Trophoblast cell (in vitro differentiated cells and primary cell): ENCODE data around the gene TXNDC8.
A peak's percentile ranks its signal among the peaks of the same experiment; 100 is the strongest.
"Not testable (repeated sequence)": the region's sequence is repeated elsewhere in the genome, so short reads cannot be mapped to it uniquely, and the experiment has no call there.

Source experiments
- DNase-seq, 2 donors: peaks; one replicate each; pipeline ENCODE4 v3.0.0-alpha.2; 2016
- H2AFZ ChIP-seq: 2 replicates; pipeline ENCODE4 v1.6.1; 2013; ENCODE audit warnings: low read length, moderate library complexity, mild to moderate bottlenecking; ENCODE audit not compliant: insufficient read depth, poor library complexity
- H2AK5ac ChIP-seq: 2 replicates; pipeline ENCODE4 v1.6.1; 2013; ENCODE audit warnings: mild to moderate bottlenecking, low read length
- H2BK120ac ChIP-seq: 2 replicates; pipeline ENCODE4 v1.6.1; 2013; ENCODE audit warnings: low read length, mild to moderate bottlenecking, moderate library complexity; ENCODE audit not compliant: insufficient read depth, poor library complexity
- H2BK12ac ChIP-seq: 2 replicates; pipeline ENCODE4 v1.6.1; 2013; ENCODE audit warnings: mild to moderate bottlenecking, low read length, moderate library complexity
- H2BK5ac ChIP-seq: 2 replicates; pipeline ENCODE4 v1.6.1; 2013; ENCODE audit warnings: low read length, low read depth, moderate library complexity, mild to moderate bottlenecking; ENCODE audit not compliant: poor library complexity
- H3K14ac ChIP-seq: 2 replicates; pipeline ENCODE4 v1.6.1; 2013; ENCODE audit warnings: mild to moderate bottlenecking, low read length
- H3K18ac ChIP-seq: 2 replicates; pipeline ENCODE4 v1.6.1; 2013; ENCODE audit warnings: mild to moderate bottlenecking, low read length
- H3K23ac ChIP-seq: 2 replicates; pipeline ENCODE4 v1.6.1; 2013; ENCODE audit warnings: low read length
- H3K27ac ChIP-seq: 2 replicates; pipeline ENCODE4 v1.5.1; 2013; ENCODE audit warnings: low read depth, mild to moderate bottlenecking, inconsistent platforms, low read length, moderate library complexity
- H3K27me3 ChIP-seq: 2 replicates; pipeline ENCODE4 v1.6.1; 2013; ENCODE audit warnings: inconsistent platforms, mild to moderate bottlenecking, low read length, moderate library complexity; ENCODE audit not compliant: insufficient read depth
- H3K36me3 ChIP-seq, 2 experiments: 1 replicate in 1 of 2; 2 replicates in 1 of 2; pipeline ENCODE4 v1.6.1; 2013; ENCODE audit warnings: low read length in 2 of 2, mild to moderate bottlenecking in 2 of 2, moderate library complexity in 1 of 2; ENCODE audit not compliant: insufficient read depth in 2 of 2, control insufficient read depth in 1 of 2
- H3K4ac ChIP-seq: 2 replicates; pipeline ENCODE4 v1.6.1; 2013; ENCODE audit warnings: low read depth, mild to moderate bottlenecking, low read length, moderate library complexity
- H3K4me1 ChIP-seq, 2 experiments: 1 replicate in 1 of 2; 2 replicates in 1 of 2; pipeline ENCODE4 v1.6.1; 2013; ENCODE audit warnings: low read length in 2 of 2, mild to moderate bottlenecking in 2 of 2, moderate library complexity in 1 of 2; ENCODE audit not compliant: insufficient read depth in 2 of 2, control insufficient read depth in 1 of 2
- H3K4me2 ChIP-seq: 2 replicates; pipeline ENCODE4 v1.6.1; 2013; ENCODE audit warnings: inconsistent platforms, mild to moderate bottlenecking, low read length, moderate library complexity
- H3K4me3 ChIP-seq: 2 replicates; pipeline ENCODE4 v1.5.1; 2013; ENCODE audit warnings: mild to moderate bottlenecking, low read depth, low read length, inconsistent platforms
- H3K79me1 ChIP-seq: one replicate; pipeline ENCODE4 v1.6.1; 2013; ENCODE audit warnings: low read length
- H3K79me2 ChIP-seq: 2 replicates; pipeline ENCODE4 v1.6.1; 2013; ENCODE audit warnings: low read length, mild to moderate bottlenecking; ENCODE audit not compliant: control insufficient read depth, insufficient read depth, poor library complexity
- H3K9ac ChIP-seq: 2 replicates; pipeline ENCODE4 v1.6.1; 2013; ENCODE audit warnings: mild to moderate bottlenecking, low read length
- H3K9me3 ChIP-seq: 2 replicates; pipeline ENCODE4 v1.6.1; 2013; ENCODE audit warnings: low read depth, mild to moderate bottlenecking, control low read depth, inconsistent platforms, low read length; ENCODE audit not compliant: insufficient read depth
- H4K12ac ChIP-seq: 2 replicates; pipeline ENCODE4 v1.6.1; 2013; ENCODE audit warnings: low read depth, mild to moderate bottlenecking, low read length, moderate library complexity
- H4K8ac ChIP-seq: 2 replicates; pipeline ENCODE4 v1.6.1; 2013; ENCODE audit warnings: low read depth, mild to moderate bottlenecking, low read length, moderate library complexity
- H4K91ac ChIP-seq: one replicate; pipeline ENCODE4 v1.6.1; 2013; ENCODE audit warnings: low read depth, mild to moderate bottlenecking, low read length, moderate library complexity
- WGBS: extraction: QIAGEN DNeasy Blood & Tissue Kit; methylation state at CpG from one replicate; pipeline ENCODE4 v1.1.7; 2013; ENCODE audit warnings: missing lambda C conversion rate; ENCODE audit not compliant: insufficient read length, insufficient coverage; ENCODE audit errors: extremely low coverage; 5-methylcytosine and 5-hydroxymethylcytosine counted together

TXNDC8 gene

GRCh38 chr9:110316261-110317075 is 21.2 kb downstream of the TXNDC8 start:
- Histone ChIP-seq H2BK5ac (no peak overlapping the region), H3K23ac (no peak overlapping the region), H3K27ac (no peak overlapping the region), H3K9me3 (no peaks in the 10 kb centered on the region), H3K4me2 (no peak overlapping the region), H3K9ac (no peak overlapping the region), H4K8ac (no peak overlapping the region), H3K4ac (no peak overlapping the region), H2AK5ac (no peak overlapping the region), H3K79me1 (no peaks in the 10 kb centered on the region), H3K36me3 (no peaks in the 10 kb centered on the region), H4K12ac (no peak overlapping the region), H3K18ac (no peak overlapping the region), H2BK120ac (no peak overlapping the region), H3K27me3 (no peaks in the 10 kb centered on the region), H3K79me2 (no peaks in the 10 kb centered on the region), H3K4me1 (no peaks in the 10 kb centered on the region), H3K14ac (no peak overlapping the region), H4K91ac (no peak overlapping the region), H2BK12ac (no peak overlapping the region), H3K4me3 (no peak overlapping the region), H2AFZ (no peak overlapping the region)
- no CpG with 5 or more reads among the region's 6 CpGs for WGBS
- peak; percentile 19 to 32 for DNase-seq

- H3K4me2 ChIP-seq, H3K79me2 ChIP-seq, H2BK120ac ChIP-seq, H2AFZ ChIP-seq, H3K23ac ChIP-seq, H2AK5ac ChIP-seq, H3K9me3 ChIP-seq, H2BK12ac ChIP-seq, H2BK5ac ChIP-seq, H3K4me3 ChIP-seq, H4K8ac ChIP-seq, H4K91ac ChIP-seq, H3K4me1 ChIP-seq, H3K27ac ChIP-seq, H3K18ac ChIP-seq, H3K9ac ChIP-seq, H3K14ac ChIP-seq, H3K4ac ChIP-seq, H3K27me3 ChIP-seq, H4K12ac ChIP-seq, H3K36me3 ChIP-seq, DNase-seq, H3K79me1 ChIP-seq: not testable (repeated sequence)
- WGBS: no CpG with 5 or more reads among the region's 2 CpGs
Measured at GRCh38 chr9:110311978-110312377, 25.7 kb downstream of the TXNDC8 start.

- Histone ChIP-seq H3K79me1 (no peaks in the 10 kb centered on the region), H3K27ac (no peak overlapping the region), H3K18ac (no peak overlapping the region), H3K23ac (no peak overlapping the region), H3K36me3 (no peaks in the 10 kb centered on the region), H3K14ac (no peak overlapping the region), H2BK120ac (no peak overlapping the region), H3K79me2 (no peaks in the 10 kb centered on the region), H3K9me3 (no peaks in the 10 kb centered on the region), H3K4me3 (no peak overlapping the region), H3K4me1 (no peaks in the 10 kb centered on the region), H4K12ac (no peak overlapping the region), H2BK5ac (no peak overlapping the region), H2AFZ (no peak overlapping the region), H3K4ac (no peak overlapping the region), H2BK12ac (no peak overlapping the region), H2AK5ac (no peak overlapping the region), H3K4me2 (no peak overlapping the region), H3K9ac (no peak overlapping the region), H4K91ac (no peak overlapping the region), H3K27me3 (no peaks in the 10 kb centered on the region), H4K8ac (no peak overlapping the region)
- WGBS: no CpG with 5 or more reads among the region's 1 CpG
- DNase-seq: no peak
Measured at GRCh38 chr9:110309681-110310080, 28.0 kb downstream of the TXNDC8 start.

- Histone ChIP-seq H2BK5ac (no peak overlapping the region), H3K18ac (no peak overlapping the region), H3K23ac (no peak overlapping the region), H3K9me3 (no peaks in the 10 kb centered on the region), H4K12ac (no peak overlapping the region), H3K36me3 (no peaks in the 10 kb centered on the region), H3K79me1 (no peaks in the 10 kb centered on the region), H2AFZ (no peak overlapping the region), H3K4me2 (no peak overlapping the region), H4K91ac (no peak overlapping the region), H4K8ac (no peak overlapping the region), H3K4me1 (no peaks in the 10 kb centered on the region), H3K4ac (no peak overlapping the region), H3K9ac (no peak overlapping the region), H2AK5ac (no peak overlapping the region), H3K27ac (no peak overlapping the region), H3K79me2 (no peaks in the 10 kb centered on the region), H3K14ac (no peak overlapping the region), H3K4me3 (no peak overlapping the region), H2BK12ac (no peak overlapping the region), H2BK120ac (no peak overlapping the region), H3K27me3 (no peaks in the 10 kb centered on the region)
- no peak for DNase-seq
- WGBS: no CpG with 5 or more reads among the region's 4 CpGs
Measured at GRCh38 chr9:110308633-110309038, 29.0 kb downstream of the TXNDC8 start.
